ENCODE measurements around the gene HECTD4. TPM values are rescaled to one million over a fixed set of nuclear protein-coding genes. Genes with fewer than 3 reads are reported as not detected.
"Not testable (repeated sequence)": the region's sequence is repeated elsewhere in the genome, so short reads cannot be mapped to it uniquely, and the experiment has no call there.

Gene HECTD4
- polyA plus RNA-seq, 1 donor, result 38.1 TPM

DNA sequence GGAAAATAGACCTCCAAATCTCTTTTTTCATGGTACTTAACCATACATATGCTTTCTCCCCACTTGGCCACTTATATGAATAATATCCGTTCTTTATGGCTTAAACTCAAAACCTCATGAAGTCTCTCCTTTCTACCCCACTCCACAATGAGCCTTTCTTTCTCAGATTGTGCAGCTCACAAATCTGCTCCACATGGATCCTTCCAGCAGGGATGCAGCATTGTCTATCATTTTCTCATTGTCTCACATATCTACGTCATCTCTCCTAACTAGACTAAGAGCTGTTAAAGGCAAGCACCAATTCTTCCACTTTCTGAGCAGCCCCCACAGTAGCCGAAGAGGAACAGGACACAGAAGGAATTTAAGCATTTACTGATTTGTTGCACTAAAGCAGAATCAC lies 106.4 kb downstream of the HECTD4 start:
- H3K9me3 ChIP-seq (ENCODE audit: control insufficient read depth, low read depth, low read length), result no peaks in the 10 kb centered on the region
- H3K4me1 ChIP-seq (ENCODE audit: control insufficient read depth, insufficient read depth, low read length), result no peaks in the 10 kb centered on the region
- H3K27me3 ChIP-seq (ENCODE audit: control insufficient read depth, insufficient read depth, low read length), result no peaks in the 10 kb centered on the region
- peaks cover 31% of the 10 kb centered on the region for H3K36me3 ChIP-seq (ENCODE audit: control insufficient read depth, insufficient read depth, low read length)
- H3K27ac ChIP-seq (ENCODE audit: low read length), result no peak overlapping the region
- H3K4me3 ChIP-seq (ENCODE audit: low read length), result no peak overlapping the region
- DNase-seq, result no peak
- WGBS (ENCODE audit: insufficient coverage, low lambda C conversion rate), result 100% methylated on average over 1 of the region's 3 CpGs

DNA sequence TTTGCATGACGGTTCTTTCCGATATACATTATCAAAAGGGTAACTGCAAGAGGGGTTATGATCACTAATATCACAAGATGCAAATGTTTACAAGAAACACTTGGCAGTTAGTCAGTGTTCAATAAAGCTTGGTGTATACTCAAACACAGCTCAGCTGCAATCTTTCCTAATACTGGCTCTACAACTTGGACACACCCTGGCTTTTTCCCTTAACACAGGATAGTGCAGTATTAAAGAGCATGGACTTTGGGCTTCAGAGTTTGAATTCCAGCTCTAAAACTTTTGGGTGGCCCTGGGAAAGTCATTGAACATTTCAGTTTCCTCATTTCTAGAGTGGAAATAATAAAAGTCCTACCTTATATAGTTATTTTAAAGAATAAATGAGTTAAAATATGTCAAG lies 107.0 kb downstream of the HECTD4 start:
- Histone ChIP-seq H3K27ac (ENCODE audit: low read length) (no peak overlapping the region), H3K27me3 (ENCODE audit: control insufficient read depth, insufficient read depth, low read length) (no peaks in the 10 kb centered on the region), H3K4me3 (ENCODE audit: low read length) (no peak overlapping the region), H3K4me1 (ENCODE audit: control insufficient read depth, insufficient read depth, low read length) (no peaks in the 10 kb centered on the region), H3K9me3 (ENCODE audit: control insufficient read depth, low read depth, low read length) (no peaks in the 10 kb centered on the region), H3K36me3 (ENCODE audit: control insufficient read depth, insufficient read depth, low read length) (peaks cover 34% of the 10 kb centered on the region)
- DNase-seq, result peak in 1 of 2 donors; percentile 28
- WGBS (ENCODE audit: insufficient coverage, low lambda C conversion rate), result no CpG with 5 or more reads among the region's 2 CpGs

- no peak overlapping the region for H3K27ac ChIP-seq (ENCODE audit: low read length)
Observed at GRCh38 chr12:112270673-112271072, 111.6 kb downstream of the HECTD4 start.

DNA sequence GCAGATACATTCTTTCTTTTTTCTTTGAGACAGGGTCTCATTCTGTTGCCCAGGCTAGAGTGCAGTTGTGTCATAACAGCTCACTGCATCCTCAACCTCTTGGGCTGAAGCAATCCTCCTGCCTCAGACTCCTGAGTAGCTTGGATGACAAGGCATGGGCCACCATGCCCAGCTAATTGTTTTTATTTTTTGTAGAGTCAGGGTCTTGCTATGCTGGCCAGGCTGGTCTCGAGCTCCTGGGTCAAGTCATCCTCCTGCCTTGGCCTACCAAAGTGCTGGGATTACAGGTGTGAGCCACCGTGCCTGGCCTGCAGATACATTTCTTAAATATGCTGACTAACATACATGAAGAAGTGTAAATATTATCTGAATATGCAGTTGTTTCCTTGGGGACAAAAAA lies 115.8 kb downstream of the HECTD4 start:
- Histone ChIP-seq H3K9me3 (ENCODE audit: control insufficient read depth, low read depth, low read length) (no peaks in the 10 kb centered on the region), H3K27me3 (ENCODE audit: control insufficient read depth, insufficient read depth, low read length) (no peaks in the 10 kb centered on the region), H3K36me3 (ENCODE audit: control insufficient read depth, insufficient read depth, low read length) (peaks cover 41% of the 10 kb centered on the region), H3K4me1 (ENCODE audit: control insufficient read depth, insufficient read depth, low read length) (no peaks in the 10 kb centered on the region), H3K27ac (ENCODE audit: low read length) (no peak overlapping the region), H3K4me3 (ENCODE audit: low read length) (no peak overlapping the region)
- no CpG with 5 or more reads among the region's 2 CpGs for WGBS (ENCODE audit: insufficient coverage, low lambda C conversion rate)
- no peak for DNase-seq

More at GRCh38 chr12:112270673-112271072, 111.6 kb downstream of the HECTD4 start:
- H3K4me3 ChIP-seq (ENCODE audit: low read length), result no peak overlapping the region
- no peaks in the 10 kb centered on the region for H3K9me3 ChIP-seq (ENCODE audit: control insufficient read depth, low read depth, low read length)
- WGBS (ENCODE audit: insufficient coverage, low lambda C conversion rate), result 100% methylated on average over 1 of the region's 1 CpG
- H3K27me3 ChIP-seq (ENCODE audit: control insufficient read depth, insufficient read depth, low read length), result no peaks in the 10 kb centered on the region
- no peak for DNase-seq
- H3K4me1 ChIP-seq (ENCODE audit: control insufficient read depth, insufficient read depth, low read length), result no peaks in the 10 kb centered on the region
- H3K36me3 ChIP-seq (ENCODE audit: control insufficient read depth, insufficient read depth, low read length), result peaks cover 49% of the 10 kb centered on the region

- H3K27ac ChIP-seq (ENCODE audit: low read length), result no peak overlapping the region
- H3K27me3 ChIP-seq (ENCODE audit: control insufficient read depth, insufficient read depth, low read length), result no peaks in the 10 kb centered on the region
- peaks cover 48% of the 10 kb centered on the region for H3K36me3 ChIP-seq (ENCODE audit: control insufficient read depth, insufficient read depth, low read length)
- no peak overlapping the region for H3K4me3 ChIP-seq (ENCODE audit: low read length)
- no peaks in the 10 kb centered on the region for H3K4me1 ChIP-seq (ENCODE audit: control insufficient read depth, insufficient read depth, low read length)
- no peaks in the 10 kb centered on the region for H3K9me3 ChIP-seq (ENCODE audit: control insufficient read depth, low read depth, low read length)
- no peak for DNase-seq
- WGBS (ENCODE audit: insufficient coverage, low lambda C conversion rate), result 100% methylated on average over 1 of the region's 3 CpGs
Observed at GRCh38 chr12:112261559-112261958, 120.7 kb downstream of the HECTD4 start.

DNA sequence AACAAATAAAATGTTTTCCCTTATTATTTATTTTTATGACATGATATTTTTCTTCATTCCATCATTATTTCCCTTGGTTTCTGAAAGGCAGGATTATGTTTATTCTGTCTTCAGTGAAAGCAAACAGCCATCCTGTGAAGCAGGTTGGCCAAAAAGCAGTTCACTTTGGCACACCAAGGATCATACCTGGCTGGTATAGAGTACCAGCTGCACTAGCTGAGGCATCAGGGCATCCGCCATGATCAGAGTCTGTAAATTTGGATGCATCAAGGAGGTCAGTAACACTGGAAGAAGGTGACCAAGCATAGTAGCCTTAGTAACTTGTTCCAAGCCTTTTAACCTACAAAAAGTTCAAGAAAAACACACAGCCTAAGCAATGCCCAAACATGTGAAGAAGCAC lies 123.3 kb downstream of the HECTD4 start:
- Histone ChIP-seq H3K4me1 (ENCODE audit: control insufficient read depth, insufficient read depth, low read length) (no peaks in the 10 kb centered on the region), H3K27ac (ENCODE audit: low read length) (no peak overlapping the region), H3K4me3 (ENCODE audit: low read length) (no peak overlapping the region), H3K36me3 (ENCODE audit: control insufficient read depth, insufficient read depth, low read length) (peaks cover 57% of the 10 kb centered on the region), H3K27me3 (ENCODE audit: control insufficient read depth, insufficient read depth, low read length) (no peaks in the 10 kb centered on the region), H3K9me3 (ENCODE audit: control insufficient read depth, low read depth, low read length) (no peaks in the 10 kb centered on the region)
- DNase-seq, result no peak
- WGBS (ENCODE audit: insufficient coverage, low lambda C conversion rate), result no CpG with 5 or more reads among the region's 1 CpG

DNA sequence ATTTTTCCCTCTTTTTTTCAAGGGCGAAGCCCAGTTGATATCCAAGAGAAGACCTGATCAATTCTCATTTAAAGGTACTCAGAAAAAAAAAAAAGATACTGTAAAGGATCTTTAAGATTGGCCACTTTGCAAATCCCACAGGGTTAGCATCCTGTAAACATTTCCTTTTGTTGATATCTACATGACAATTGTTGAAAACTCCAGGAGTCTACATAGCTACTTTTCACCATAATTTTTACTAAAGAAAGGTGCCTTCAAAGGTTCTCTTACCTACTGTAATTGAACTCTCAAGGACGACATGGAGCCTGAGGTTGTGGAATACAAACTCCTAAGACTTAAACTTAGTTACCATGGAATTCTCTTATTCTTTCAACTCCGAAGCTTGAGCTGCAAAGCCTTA lies 125.5 kb downstream of the HECTD4 start:
- Histone ChIP-seq H3K36me3 (ENCODE audit: control insufficient read depth, insufficient read depth, low read length) (peaks cover 70% of the 10 kb centered on the region), H3K4me3 (ENCODE audit: low read length) (no peak overlapping the region), H3K27ac (ENCODE audit: low read length) (no peak overlapping the region)

DNA sequence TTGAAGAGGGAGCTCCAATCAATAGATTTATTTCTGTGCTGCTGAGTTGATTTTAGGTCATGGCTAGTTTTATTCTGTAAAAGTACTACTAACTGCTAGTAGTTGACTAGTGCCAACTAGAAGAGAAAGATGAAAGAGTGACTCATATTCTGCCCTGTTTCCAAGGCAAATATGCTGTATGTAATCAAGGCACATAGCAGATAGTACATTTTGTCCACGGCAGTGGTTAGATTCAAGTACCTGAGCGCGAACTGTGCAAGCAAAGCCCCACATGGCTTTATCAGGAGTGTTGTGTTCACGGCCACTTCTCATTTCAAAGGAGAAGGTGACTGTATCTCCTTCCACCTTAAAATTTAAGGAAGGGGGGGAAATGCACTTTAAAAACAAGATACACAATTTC lies 130.0 kb downstream of the HECTD4 start:
- H3K27ac ChIP-seq (ENCODE audit: low read length), result no peak overlapping the region
- peaks cover 70% of the 10 kb centered on the region for H3K36me3 ChIP-seq (ENCODE audit: control insufficient read depth, insufficient read depth, low read length)
- WGBS (ENCODE audit: insufficient coverage, low lambda C conversion rate), result no CpG with 5 or more reads among the region's 4 CpGs
- H3K4me3 ChIP-seq (ENCODE audit: low read length), result no peak overlapping the region
- no peaks in the 10 kb centered on the region for H3K9me3 ChIP-seq (ENCODE audit: control insufficient read depth, low read depth, low read length)
- DNase-seq, result no peak
- no peaks in the 10 kb centered on the region for H3K27me3 ChIP-seq (ENCODE audit: control insufficient read depth, insufficient read depth, low read length)
- H3K4me1 ChIP-seq (ENCODE audit: control insufficient read depth, insufficient read depth, low read length), result no peaks in the 10 kb centered on the region

More for the DNA sequence above, 125.5 kb downstream of the HECTD4 start:
- H3K4me1 ChIP-seq (ENCODE audit: control insufficient read depth, insufficient read depth, low read length), result no peaks in the 10 kb centered on the region
- no peaks in the 10 kb centered on the region for H3K27me3 ChIP-seq (ENCODE audit: control insufficient read depth, insufficient read depth, low read length)
- DNase-seq, result no peak
- 90% methylated on average over 2 of the region's 3 CpGs for WGBS (ENCODE audit: insufficient coverage, low lambda C conversion rate)
- no peaks in the 10 kb centered on the region for H3K9me3 ChIP-seq (ENCODE audit: control insufficient read depth, low read depth, low read length)

DNA sequence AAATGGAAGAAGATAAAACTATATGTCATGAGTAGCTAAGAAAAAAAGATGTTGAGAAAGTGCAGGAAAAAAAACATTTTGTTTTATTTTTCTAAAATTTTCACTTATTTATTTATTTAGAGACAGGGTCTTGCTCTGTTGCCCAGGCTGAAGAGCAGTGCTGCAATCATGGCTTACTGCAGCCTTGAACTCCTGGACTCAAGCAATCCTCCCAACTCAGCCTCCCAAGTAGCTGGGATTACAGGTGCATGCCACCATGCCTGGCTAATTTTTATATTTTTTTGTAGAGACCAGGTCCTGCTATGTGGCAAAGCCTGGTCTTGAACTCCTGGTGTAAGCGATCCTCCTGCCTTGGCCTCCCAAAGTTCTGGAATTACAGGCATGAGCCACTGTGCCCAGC lies 137.3 kb downstream of the HECTD4 start:
- WGBS (ENCODE audit: insufficient coverage, low lambda C conversion rate), result no CpG with 5 or more reads among the region's 1 CpG
- DNase-seq, result not testable (repeated sequence)
- H3K36me3 ChIP-seq (ENCODE audit: control insufficient read depth, insufficient read depth, low read length), result peaks cover 57% of the 10 kb centered on the region

DNA sequence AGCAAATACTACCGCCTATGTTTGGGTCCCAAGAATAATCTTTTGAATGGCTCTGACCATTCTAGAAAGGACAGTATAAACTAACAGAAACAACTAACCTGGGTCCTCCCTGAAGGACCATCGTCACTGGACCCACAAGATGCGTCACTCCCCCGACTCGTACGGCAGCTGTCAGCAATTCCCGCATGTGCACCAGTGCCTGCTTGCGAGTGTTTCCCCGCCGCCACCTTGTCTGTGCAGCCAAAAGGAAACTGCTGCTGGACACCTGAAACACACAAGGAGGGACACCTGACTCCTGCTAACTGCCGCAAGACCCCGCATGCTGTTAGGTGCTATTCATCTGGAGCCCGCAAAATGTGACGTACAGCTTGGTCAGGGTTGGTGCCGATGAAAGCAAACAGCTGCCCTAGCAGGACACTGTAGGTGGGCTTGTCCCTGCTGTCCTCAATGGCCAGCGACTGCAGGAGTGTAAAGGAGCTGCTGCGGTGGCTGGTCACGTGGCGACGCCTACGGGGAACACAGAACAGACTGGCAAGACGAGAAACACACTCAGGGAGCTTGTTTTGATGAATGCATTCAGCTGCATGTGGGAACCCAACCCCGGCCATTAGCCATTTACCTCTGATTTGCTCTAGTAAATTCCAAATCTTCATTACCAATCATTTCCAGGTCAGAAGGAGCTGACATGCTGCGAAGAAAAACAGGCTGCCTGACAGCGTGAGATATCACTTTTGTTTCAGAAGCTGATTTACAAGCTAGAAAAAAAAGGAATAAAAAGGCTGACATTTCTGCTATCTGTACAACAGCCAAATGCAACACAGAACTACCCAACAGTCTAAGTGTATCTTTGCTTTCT lies 138.7 kb downstream of the HECTD4 start:
- Histone ChIP-seq H3K4me1 (ENCODE audit: control insufficient read depth, insufficient read depth, low read length) (no peaks in the 10 kb centered on the region), H3K27me3 (ENCODE audit: control insufficient read depth, insufficient read depth, low read length) (no peaks in the 10 kb centered on the region), H3K4me3 (ENCODE audit: low read length) (no peak overlapping the region), H3K9me3 (ENCODE audit: control insufficient read depth, low read depth, low read length) (no peaks in the 10 kb centered on the region), H3K36me3 (ENCODE audit: control insufficient read depth, insufficient read depth, low read length) (peaks cover 54% of the 10 kb centered on the region), H3K27ac (ENCODE audit: low read length) (no peak overlapping the region)
- DNase-seq, result no peak
- no CpG with 5 or more reads among the region's 25 CpGs for WGBS (ENCODE audit: insufficient coverage, low lambda C conversion rate)

More for the DNA sequence above, 137.3 kb downstream of the HECTD4 start:
- not testable (repeated sequence) for H3K27ac ChIP-seq (ENCODE audit: low read length); H3K9me3 ChIP-seq (ENCODE audit: control insufficient read depth, low read depth, low read length); H3K4me1 ChIP-seq (ENCODE audit: control insufficient read depth, insufficient read depth, low read length); H3K4me3 ChIP-seq (ENCODE audit: low read length); H3K27me3 ChIP-seq (ENCODE audit: control insufficient read depth, insufficient read depth, low read length)

DNA sequence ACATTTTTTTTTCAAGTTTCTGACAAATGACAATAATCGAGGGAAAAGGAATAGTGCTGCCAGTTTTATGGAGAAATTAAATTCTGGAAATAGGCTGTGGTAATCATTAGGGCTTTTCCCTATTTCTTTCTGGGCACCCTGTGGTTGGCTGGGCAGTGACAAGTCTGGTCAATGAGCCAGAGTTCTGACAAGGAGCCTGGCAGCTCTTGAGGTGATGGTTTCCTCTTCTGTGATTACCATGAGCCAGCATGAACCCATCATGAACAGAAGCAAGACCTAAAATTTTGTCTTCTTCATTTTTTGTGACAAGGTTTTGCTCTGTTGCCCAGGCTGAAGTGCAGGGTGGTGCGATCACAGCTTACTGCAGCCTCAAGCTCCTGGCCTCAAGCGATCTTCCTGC lies 141.1 kb downstream of the HECTD4 start:
- H3K4me1 ChIP-seq (ENCODE audit: control insufficient read depth, insufficient read depth, low read length), result no peaks in the 10 kb centered on the region
- H3K27me3 ChIP-seq (ENCODE audit: control insufficient read depth, insufficient read depth, low read length), result no peaks in the 10 kb centered on the region
- no peak for DNase-seq
- H3K36me3 ChIP-seq (ENCODE audit: control insufficient read depth, insufficient read depth, low read length), result peaks cover 65% of the 10 kb centered on the region
- WGBS (ENCODE audit: insufficient coverage, low lambda C conversion rate), result 80% methylated on average over 1 of the region's 3 CpGs
- H3K4me3 ChIP-seq (ENCODE audit: low read length), result no peak overlapping the region
- no peaks in the 10 kb centered on the region for H3K9me3 ChIP-seq (ENCODE audit: control insufficient read depth, low read depth, low read length)
- H3K27ac ChIP-seq (ENCODE audit: low read length), result no peak overlapping the region
